NCI-H2107 treated with DMSO at 0.1 percent for 48 hours (cell line): ENCODE results near the gene GULP1.
A peak's percentile ranks its signal among the peaks of the same experiment; 100 is the strongest.
"Not testable (repeated sequence)": the region's sequence is repeated elsewhere in the genome, so short reads cannot be mapped to it uniquely, and the experiment has no call there.

Source experiments
- DNase-seq: peaks from one replicate; lab custom pipeline; 2025; ENCODE audit not compliant: unreplicated experiment; lab: John Stamatoyannopoulos, UW

The GULP1 gene

DNA sequence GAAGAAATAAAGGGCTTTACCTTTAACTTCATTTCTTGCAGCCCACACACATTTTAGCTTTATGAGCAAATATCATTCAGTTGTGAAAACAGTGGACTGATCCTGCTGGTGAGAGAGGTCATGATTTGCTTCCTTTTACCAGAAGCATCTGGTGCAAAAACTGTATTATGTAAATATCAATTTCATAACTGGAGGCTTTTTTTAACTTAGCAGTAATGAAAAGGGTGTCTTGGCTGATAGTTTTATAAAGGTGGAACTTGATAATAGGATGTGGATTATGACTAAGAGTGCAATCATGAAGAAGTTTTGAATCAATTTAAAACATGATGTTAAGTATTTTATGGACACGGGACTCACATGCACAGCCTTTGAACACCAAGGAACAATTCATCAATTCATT, 304.4 kb downstream of the GULP1 start:
- DNase-seq = no peak

DNA sequence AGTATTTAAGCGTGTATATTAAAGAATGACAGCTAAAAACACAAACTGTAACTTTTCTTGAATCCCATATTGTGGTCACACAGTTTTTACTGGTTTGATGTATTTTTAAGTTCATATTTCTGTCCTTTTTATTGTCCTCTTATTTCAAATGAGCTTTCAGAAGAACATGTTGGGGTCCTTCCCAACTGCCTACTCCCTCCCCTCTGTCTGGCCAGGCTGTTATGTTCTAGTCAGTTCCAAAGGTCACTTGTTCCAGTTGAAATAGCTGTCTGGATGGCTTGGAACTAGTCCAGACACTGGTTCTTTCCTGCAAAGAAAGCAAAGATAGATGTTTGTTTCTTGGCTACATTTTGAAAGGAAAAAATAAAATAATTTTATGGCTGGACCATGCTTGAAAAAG, 306.9 kb downstream of the GULP1 start:
- no peak for DNase-seq

DNA sequence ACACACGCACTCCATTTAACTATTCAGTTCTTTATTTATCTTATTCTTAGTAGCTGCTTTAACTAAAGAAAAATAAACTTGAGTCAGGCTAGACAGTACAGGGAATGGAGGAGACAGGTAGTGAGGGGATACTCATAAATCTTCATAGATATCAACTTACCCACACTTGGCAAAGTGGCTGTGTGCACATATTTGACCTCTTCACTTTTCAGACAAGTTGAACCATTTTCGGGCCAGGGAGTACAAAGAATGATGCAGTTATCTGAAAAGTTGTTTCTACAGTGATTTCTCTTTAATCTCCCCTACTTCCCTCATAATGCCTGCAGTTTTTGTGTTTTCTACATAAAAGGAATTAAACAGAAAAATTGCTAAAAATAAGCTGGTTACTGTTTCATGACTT, 307.5 kb downstream of the GULP1 start:
- no peak for DNase-seq

DNA sequence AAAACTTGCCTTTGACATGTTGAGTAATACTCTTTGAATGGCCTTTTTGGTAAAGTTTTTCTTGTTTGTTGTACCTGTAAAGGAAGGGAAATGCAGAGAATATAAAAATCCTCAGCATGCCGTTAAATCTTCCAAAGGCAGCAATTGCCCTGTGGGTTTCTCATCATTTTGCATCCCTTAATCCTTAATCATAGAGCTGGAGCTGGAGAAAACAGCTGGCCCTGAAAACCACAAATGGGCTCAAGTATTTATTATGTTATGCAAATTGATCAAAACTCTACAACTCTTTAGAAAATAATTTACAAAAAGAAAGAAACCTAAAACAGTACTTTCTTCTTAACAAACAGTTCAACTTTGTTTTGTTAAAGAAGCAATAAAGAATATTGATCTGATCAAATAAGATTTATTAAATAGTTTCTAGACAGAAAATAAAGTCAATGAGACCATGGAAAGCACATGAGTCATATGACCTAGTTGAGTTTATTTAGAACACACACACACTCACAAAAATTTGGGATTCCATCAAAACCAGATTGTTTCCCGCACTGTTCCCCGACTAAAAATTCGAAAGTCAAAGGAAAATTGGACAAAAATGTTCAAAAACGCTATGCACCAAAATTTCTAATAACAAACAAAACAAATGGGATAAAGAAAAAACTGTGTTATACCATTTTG, 309.0 kb downstream of the GULP1 start:
- no peak for DNase-seq

DNA sequence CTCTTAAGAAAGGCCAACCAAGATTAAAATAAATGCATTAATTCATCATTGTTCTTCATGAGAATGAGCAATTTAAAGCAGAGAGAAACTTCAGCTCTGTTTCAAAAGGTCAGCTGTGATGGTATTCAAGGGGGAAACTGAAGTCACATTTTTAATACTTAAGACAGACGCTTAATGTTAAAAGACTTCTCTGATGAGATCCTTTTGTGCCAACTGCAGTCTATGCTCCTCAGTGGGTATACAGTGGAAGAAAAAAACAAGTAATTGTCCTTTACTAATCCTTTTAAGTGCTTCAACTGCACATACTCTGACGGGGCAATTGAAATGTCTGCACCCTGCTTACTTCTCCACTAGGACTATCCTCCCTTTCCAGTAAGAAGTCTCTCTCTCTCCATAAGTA, 309.7 kb downstream of the GULP1 start:
- DNase-seq = no peak

GRCh38 chr2:188601927-188602326, 310.3 kb downstream of the GULP1 start:
- DNase-seq = no peak

GRCh38 chr2:188604579-188604978, 312.9 kb downstream of the GULP1 start:
- no peak for DNase-seq

- not testable (repeated sequence) for DNase-seq
Observed at GRCh38 chr2:188605609-188606584, 314.2 kb downstream of the GULP1 start.

DNA sequence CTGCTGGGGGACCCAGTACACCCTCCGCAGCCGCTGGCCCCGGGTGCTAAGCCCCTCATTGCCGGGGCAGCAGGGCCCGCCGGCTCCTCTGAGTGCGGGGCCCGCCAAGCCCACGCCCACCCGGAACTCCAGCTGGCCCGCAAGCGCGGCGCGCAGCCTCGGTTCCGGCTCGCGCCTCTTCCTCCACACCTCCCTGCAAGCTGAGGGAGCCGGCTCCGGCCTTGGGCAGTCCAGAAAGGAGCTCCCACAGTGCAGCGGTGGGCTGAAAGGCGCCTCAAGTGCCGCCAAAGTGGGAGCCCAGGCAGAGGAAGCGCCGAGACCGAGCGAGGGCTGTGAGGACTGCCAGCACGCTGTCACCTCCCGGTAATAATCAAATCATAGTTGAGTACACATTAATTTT, 314.9 kb downstream of the GULP1 start:
- DNase-seq = not testable (repeated sequence)

GRCh38 chr2:188607501-188607900, 315.8 kb downstream of the GULP1 start:
- no peak for DNase-seq

DNA sequence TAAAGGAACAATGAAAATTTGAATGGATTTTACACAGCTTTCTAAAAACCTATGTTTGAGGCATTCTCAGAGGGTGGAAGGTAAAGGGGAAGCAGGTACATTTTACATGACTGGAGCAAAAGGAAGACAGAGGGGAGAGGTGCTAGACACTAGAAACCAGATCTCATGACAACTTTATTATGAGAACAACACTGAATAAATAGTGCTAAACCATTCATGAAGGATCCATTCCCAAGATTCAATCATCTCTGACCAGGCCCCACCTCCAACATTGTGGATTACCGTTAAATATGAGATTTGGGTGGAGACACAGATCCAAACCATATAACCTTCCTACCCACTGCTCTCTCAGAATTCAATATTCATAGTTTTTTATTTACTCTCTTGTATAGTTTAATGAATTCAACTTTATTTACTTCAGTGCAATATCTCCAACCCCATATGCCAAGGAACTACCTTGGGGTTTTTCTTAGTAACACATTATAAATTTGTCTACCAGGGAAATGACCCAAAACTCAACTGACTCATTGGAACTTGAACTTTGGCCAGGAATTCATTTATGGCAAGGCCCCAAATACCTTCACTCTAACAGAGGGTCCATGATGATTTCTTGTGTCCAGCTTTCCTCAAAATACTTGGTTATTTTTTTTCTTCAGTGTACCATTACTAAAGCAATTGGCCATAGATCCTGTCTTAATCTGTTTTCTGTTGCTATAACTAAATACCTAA, 317.8 kb downstream of the GULP1 start:
- no peak for DNase-seq

DNA sequence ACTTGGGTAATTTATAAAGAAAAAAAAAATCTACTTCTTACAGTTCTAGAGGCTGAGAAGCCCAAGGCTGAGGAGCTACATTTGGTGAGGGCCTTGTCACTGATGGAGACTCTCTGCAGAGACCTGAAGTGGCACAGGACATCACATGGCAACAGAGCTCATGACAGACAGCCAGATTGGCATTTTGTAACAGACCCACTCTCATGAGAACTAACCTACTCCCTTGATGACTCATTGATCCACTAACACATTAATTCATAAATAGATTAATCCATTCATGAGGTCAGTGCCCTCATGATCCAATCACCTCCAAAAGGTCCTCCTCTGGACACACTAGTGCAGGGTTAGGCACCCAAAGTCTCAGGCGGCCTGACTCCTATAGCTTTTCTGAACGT, 318.4 kb downstream of the GULP1 start:
- no peak for DNase-seq

- DNase-seq = no peak
Observed at GRCh38 chr2:188610827-188611226, 319.2 kb downstream of the GULP1 start.

DNA sequence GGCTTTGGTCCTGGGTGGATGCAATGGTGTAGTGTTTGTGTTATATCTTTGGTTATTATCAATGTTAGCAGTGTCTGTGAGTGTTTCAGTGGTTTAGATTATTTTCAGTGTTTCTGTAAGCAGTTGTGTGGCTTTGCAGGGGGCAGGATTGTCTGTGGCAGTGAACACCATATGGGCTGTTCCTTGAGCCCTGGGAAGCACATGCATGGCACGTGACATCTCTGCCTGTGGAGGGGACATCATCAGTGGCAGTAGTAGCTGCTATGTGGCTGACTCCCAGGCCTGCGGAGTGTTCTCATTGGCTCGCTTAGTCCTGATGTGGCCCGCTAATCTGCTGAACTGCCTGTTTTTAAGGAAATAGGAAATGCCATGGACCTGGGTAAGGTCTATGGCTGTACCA, 327.5 kb downstream of the GULP1 start:
- no peak for DNase-seq

- DNase-seq = no peak
Observed at GRCh38 chr2:188620916-188621315, 329.2 kb downstream of the GULP1 start.

- DNase-seq = no peak
Observed at GRCh38 chr2:188622601-188623260, 331.1 kb downstream of the GULP1 start.

- DNase-seq = peak; percentile 46
Observed at GRCh38 chr2:188623995-188624643, 332.4 kb downstream of the GULP1 start.

DNA sequence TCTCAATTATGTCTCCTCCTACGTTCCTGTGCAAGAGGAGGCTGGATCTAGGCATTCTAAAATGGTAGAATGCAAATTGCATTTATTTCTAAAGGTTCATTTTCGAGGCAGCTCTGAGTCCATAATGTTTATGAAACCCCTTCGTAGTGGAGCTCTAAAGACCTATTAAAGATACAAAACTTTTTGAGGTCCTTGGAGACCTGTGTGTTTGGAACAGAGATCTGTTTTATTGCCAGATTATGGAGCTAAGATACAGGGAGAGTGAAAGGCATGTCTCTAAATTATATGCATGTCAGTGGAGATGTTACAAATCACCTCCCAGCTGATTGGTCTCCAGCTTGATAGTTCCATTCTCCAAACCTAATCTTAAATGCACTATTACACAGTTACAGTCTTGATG, 335.8 kb downstream of the GULP1 start:
- no peak for DNase-seq

DNA sequence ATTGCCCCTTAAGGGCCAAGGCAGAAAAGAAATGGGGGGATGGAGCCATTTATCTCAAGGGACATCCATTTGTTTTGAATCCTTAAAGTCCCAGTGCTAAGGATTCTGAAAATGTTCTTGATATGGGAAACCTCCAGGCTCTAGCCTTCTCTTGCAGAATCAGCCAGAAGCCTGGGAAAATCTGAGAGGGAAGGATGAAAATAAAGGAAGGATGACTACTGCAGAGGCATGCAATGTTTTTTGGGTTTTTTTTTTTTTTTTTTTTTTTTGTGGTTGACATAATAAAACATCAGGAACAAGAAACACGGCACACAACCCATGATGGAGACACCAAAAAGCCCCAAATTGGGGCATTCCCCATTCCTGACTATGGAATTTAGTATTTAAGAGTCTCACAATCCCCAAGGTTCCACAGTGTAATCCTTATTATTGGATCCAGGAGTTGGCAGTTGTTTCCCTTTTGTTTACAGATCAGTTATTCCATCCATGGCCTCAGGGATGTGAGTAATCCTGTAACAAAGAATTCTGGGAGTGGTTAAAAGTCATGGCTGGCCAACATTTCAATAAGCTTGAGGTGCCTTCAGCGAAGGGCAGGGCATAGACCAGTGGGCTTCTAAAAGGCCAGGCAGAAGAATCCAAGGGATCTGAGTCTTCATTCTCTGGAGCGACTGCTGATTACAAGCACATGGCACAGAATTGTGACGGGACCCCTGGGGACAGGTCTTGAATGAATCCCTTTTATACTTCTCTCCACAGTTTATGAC, 337.5 kb downstream of the GULP1 start:
- no peak for DNase-seq
